ENCODE measurements around the gene MTERF4.
"Not testable (repeated sequence)": the region's sequence is repeated elsewhere in the genome, so short reads cannot be mapped to it uniquely, and the experiment has no call there.

Gene MTERF4

DNA sequence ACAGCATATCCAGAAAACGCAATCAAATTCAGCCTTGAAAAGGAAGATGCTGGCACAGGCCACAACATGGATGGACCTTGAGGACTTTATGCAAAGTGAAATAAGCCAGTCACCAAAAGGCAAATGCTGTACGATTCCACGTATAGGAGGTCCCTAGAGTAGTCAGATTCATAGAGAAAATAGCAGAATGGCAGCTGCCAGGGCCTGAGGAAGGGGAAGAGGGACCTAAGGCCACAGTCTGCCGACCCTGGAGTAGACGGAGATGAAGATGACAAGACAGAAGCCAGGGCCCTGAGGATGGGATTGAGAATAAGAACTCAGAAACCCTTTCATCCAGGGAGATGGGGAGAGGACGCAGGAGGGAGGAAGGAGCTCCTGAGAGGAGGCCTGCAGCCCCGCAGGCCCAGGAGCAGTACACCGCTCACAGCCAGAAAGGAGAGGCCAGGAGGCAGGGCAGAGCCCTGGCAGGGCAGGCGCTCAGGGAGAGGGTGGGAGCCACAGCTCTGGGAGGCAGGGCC lies 8.1 kb upstream of the MTERF4 start:
- no peak for DNase-seq

DNA sequence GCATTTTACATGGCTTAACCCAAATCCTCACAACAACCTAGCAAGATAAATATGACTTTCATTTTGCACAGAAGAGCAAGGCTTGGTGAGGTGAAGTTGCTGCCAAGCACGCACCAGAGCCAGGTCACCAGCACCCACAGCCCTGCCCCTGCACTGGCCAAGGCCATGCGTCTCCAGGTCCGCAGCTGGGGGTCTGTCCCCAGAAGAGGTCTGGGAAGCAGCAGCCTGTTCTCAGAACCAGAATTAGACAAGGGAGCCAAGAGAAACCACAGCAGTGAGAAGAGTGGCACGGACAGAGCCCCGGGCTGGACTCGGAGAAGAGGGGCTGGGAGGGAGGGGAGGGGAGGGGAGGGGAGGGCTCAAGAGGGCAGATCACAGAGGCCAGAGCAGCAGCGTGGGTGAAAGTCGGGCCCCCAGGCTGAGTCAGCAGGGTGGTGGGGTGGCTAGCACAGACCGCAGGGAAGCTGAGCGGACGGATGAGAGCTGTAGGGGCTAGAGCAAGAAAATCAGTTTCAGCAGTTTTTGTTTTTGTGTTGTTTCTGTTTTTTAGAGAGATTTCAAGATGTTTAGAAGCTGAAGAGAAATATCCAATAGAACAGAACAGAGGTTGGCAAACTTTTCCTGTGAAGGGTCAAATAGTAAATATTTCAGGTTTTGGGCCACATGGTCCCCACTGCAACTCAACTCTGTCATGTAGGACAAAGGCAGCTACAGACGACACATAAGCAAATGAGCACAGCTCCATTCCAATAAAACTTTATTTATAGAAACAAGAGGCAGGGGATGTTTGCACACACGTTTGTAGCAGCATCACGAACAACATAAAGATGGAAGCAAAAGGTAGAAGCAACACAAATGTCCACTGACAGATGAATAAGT lies 7.4 kb upstream of the MTERF4 start:
- no peak for DNase-seq

DNA sequence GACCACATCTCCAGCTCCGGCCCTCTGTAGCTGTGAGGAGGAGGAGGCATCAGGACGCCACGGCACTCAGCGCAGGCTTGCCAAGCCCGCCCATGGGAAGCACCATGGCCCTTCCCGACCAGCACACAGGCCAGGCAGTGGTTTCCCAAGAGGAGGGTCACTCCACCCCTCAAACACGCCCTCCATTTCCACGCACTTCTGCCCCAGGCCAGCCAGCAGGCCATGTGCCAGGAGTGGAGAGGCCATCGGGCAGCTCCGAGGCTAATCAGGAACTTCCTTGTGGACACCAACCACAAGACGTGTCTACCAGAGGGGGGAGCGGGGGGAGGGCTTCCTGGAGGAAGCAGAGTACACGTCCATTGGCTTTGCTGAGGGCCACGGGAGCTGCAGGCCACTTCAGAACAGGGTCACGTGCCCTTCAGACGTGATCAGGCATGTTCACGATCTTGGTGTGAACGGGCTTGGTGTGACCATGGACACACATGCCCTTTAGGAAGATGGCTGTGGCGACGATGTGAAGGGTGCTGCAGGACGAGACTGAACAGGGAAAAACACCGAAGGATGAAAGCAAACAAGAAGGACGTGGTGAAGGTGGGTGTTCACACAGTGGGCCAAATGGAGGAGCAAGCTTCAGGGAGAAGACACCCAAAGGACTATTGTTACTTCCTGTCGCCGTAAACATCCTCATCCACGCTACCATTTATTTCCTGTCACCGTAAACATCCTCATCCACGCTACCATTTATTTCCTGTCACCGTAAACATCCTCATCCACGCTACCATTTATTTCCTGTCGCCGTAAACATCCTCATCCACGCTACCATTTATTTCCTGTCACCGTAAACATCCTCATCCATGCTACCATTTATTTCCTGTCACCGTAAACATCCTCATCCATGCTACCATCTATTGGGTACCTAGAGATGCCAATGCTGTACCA lies 6.5 kb upstream of the MTERF4 start:
- DNase-seq, result no peak

DNA sequence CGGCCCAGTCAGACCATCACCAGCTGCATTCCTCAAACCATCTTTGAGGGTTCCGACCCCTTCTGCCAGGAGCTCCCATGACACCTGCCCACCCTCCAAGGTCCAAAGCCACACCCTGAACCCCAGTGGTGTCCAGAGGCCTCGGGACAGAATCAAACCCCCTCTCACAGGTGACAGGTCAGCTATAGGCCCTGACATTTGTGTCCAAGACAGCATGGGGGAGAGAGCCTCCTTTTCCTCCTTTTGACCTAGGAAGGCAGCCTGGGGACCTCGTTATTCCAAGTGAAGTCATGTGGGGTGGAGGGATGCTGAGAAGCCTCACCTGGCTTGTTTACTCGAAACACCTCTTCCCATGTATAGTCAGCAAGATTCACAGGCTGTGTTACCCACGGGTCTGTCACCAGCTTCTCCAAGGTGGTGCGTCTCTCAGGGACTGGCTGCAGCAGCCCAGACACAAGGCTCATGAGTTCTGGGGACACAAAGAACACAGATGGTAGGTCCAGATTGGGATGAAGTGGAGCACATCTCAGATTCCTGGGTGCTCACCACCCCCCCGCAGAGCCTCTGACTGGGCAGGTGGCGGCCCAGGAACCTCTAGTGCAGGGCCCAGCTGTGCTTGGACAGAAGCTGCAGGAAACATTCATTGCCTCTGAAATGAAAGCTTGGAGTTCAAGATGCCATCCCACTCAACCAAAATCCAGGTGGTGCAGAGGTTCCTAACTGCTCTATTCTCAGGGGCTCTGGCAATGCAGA lies 5.1 kb upstream of the MTERF4 start:
- DNase-seq, result no peak

DNA sequence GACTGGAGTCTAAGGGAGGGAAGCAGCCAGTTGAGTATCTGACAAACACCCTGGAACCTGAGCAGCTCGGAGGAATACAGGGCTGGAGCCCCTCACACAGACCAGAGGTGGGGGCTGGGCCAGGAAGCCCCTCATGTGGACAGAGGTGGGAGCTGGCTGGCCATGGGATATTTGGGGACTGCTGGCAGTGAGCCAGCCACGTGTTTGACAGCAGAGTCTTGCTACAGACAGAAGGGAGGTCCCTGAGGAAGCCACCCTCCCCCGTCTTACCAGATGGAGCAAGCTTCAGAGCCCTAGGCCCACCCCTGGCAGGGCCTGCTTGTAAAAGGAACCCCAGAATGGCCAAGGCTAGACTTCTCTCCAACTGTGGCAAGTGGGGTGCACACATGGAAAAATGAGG lies 3.6 kb upstream of the MTERF4 start:
- no peak for DNase-seq

DNA sequence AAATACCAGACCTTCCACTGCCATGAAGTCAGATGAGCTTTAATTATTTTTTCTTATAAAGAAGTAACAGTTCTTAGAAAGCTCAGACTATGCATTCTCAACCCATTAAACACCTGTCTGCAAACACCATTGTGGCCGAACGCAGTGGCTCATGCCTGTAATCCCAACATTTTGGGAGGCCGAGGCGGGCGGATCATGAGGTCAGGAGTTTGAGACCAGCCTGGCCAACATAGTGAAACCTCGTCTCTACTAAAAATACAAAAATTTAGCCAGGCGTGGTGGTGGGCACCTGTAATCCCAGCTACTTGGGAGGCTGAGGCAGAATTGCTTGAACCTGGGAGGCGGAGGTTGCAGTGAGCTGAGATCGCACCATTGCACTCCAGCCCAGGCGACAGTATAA lies 2.5 kb upstream of the MTERF4 start:
- DNase-seq, result not testable (repeated sequence)

DNA sequence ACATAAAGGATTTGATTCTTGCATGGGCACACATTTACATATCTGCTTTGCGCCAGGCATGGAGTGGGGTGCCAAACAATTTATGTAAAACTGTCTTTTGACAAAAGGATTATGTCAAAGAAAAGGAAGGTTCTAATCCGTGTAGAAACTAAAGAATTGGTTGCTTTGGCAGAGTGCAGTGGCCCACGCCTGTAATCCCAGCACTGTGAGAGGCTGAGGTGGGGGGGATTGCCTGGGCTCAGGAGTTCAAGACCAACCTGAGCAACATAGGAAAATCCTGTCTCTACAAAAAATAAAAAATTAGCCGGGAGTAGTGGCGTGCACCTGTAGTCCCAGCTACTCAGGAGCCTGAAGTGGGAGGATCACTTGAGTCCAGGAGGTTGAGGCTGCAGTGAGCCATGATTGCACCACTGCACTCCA lies 1.1 kb upstream of the MTERF4 start:
- DNase-seq, result no peak

DNA sequence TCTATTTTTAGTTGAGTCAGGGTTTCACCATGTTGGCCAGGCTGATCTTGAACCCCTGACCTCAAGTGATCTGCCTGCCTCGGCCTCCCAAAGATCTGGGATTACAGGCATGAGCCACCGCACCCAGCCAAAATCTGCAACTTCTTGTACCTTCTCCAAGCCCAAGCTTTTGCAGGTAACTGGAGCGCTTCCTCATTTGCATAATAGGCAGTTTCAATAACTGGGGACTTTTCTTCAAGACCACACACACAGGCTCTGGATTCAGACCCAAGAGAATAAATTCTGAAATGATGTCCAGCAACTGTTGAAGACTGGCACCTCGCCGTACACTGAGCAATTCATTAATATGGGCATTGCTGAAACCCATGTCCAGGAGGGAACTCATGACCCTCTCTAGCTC lies 2.8 kb downstream of the MTERF4 start:
- no peak for DNase-seq

DNA sequence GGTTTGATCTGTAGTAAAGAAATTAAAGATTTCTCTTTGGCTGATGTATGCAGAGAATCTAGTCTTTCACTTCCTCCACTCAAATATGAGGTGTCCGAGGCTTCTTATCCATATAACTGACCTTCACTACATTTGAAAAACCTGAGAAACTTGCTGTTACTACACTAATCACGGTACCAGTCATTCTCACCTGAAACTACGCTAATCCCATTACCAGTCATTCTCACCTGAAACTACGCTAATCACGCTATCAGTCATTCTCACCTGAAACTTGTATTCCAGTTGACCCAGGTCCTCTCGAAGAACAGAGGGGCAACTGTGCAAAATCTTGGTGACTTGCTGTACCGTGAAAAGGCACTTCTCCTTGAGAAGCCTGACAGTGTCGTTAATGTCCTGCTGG lies 5.1 kb downstream of the MTERF4 start:
- DNase-seq, result no peak

DNA sequence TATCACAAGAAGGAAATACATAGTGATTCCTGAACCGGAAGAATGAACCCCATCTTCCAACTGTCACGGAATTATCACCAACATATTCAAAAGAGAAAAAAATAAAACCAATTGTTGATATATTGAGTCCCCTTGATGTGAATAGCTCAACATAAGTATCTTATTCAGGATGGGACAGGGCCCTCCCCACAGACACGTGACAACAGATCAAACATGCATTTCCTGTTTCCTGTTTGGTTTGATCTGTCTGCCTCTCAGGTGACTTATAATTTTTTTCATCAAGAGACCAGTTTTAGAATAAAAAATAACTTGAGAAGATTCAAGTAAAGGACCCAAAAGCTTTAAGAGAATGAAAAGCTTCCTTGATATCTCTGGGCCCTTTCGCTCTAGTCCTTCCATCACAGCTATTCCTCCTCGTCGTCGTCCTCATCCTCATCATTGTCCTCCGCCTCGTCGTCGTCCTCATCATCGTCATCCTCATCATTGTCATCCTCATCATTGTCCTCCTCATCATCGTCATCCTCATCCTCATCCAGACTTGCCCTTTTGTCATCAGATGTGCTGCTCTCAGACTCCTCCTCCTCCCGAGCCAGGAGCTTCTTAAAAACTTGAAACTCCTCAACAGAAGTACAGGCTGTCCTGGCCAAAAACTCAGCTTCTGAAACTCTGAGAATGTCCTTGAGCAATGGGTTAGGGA lies 6.3 kb downstream of the MTERF4 start:
- DNase-seq, result no peak

DNA sequence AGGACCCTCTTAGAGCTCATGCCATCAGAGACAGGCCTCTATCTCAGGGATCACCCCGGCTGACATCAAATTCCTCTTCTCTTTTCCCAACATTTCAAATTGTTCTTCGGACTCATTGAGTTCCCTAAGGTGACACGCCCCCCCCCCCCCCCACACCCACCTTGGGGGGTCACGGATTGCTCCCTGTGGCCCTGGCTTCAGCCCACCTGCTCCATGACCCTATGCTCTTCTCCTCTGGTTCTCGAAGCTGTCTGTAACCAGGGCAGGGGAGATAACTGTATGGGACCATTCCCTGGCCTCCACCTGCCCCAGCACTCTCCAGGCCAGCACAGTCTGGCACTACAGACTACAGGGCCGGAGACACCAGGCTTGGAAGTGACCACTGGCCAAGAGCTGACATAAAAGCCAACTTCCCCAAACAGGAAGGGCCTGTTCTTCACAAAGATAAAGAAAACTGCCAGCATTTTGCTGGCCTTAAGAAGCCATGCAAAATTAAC lies 7.1 kb downstream of the MTERF4 start:
- no peak for DNase-seq

DNA sequence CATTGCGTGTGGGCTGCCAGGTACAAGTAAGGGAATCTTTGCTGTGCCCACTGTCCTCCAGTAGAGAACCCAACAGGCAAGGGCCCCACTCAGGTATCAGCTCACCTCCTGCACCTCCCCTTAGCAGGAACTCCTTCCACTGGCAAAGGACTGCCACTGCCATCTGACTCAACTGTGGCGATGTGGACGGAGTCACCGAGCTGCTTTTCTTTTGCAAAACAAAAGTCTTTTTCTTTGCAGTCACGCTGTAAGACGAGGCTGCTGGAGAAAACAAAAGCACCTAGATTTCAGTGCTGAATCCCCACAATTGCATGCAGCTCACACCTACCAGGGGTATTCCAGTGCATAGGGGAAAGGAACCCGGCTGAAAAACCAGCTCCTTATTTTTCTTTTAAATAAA lies 7.9 kb downstream of the MTERF4 start:
- DNase-seq, result no peak

DNA sequence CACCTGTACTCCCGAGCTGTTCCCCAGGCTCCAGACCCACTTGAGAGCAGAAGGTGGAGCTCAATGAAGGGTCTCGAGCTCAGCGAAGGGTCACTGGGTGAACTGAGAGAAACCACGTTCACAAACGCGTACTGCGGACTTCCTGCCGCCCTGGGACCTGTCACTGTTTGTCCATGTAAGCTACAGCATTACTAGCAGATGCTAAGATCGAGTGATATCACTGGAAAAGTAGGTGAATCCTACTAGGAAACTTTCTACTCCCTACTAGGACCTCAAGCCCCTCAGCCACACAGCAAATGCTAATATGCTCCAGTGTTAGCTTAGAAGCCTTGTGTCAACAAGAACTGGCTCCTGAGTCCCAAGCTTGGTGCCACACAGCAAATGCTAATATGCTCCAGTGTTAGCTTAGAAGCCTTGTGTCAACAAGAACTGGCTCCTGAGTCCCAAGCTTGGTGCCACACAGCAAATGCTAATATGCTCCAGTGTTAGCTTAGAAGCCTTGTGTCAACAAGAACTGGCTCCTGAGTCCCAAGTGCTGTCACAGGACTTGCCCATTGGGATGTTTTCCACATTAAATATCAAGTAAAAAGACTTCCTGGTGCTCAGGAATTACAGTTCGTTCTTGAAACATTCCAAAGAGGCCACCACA lies 8.8 kb downstream of the MTERF4 start:
- DNase-seq, result not testable (repeated sequence)

DNA sequence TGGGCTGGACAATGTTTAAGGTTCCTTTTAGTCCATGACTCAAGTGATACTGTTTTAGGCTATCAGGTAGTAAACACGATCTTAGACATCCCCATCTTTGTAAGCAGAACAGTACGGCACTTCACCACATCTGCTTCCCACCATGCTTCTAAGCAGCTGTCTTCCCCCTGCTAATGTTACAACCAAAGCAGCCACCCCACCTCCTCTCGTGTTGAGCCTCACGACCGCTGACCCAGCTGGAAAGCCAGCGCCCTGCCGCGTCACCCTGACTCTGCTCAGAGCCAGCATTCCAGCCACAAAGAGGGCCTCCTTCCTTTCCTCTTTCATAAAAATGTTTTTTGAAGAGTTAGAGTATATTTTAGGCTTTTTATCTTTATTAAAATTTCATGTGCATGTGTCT lies 9.4 kb downstream of the MTERF4 start:
- DNase-seq, result no peak

DNA sequence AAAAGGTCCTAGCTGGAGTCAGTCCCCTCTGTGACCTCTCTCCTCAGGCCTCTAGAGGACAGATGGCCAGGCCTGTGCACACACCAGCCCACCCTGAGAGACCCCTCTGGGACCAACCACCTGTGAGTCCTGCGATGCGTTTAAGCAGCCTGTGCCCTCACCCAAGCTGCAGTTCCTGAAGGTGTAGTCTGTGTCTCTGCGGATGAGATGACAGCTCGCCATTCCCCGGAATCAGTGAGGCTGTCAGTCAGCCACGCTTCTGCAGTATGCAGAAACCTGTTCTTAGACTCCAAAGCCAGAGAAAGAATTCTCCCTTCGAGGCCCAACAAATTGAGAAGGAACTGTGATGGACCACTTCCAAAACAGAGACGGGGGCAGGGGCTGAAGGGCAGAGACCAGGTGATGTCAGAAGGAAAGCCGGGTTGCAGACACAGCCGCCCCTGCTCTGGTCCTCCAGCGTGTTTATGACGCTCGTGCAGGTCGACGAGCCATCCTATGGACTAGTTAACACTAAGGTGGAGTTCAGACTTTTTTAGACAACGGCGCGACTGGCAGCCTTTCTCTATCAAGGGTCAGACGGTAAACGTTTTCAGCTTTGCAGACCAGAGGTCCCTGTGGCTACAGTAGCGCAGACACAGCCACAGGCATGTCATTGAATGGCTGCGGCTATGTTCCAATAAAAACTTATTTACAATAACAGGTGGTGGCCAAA lies 10.2 kb downstream of the MTERF4 start:
- no peak for DNase-seq

DNA sequence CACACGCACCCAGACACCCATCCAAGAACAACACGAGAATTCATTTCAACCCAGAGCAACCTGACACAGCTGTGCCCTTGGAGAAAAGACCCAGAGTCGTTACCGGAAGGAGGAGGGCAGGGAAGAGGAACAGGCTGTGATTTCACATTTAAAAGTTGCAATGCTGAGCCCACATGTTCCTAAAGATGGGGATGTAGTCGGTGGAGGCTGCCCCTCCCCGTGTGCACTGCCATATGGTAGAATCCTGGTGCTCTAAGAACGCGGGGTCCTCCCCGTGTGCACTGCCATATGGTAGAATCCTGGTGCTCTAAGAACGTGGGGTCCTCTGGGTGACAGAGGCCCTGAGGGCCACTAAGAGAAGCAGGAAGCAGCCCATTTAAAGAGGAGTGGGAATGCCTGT lies 10.9 kb downstream of the MTERF4 start:
- DNase-seq, result no peak

DNA sequence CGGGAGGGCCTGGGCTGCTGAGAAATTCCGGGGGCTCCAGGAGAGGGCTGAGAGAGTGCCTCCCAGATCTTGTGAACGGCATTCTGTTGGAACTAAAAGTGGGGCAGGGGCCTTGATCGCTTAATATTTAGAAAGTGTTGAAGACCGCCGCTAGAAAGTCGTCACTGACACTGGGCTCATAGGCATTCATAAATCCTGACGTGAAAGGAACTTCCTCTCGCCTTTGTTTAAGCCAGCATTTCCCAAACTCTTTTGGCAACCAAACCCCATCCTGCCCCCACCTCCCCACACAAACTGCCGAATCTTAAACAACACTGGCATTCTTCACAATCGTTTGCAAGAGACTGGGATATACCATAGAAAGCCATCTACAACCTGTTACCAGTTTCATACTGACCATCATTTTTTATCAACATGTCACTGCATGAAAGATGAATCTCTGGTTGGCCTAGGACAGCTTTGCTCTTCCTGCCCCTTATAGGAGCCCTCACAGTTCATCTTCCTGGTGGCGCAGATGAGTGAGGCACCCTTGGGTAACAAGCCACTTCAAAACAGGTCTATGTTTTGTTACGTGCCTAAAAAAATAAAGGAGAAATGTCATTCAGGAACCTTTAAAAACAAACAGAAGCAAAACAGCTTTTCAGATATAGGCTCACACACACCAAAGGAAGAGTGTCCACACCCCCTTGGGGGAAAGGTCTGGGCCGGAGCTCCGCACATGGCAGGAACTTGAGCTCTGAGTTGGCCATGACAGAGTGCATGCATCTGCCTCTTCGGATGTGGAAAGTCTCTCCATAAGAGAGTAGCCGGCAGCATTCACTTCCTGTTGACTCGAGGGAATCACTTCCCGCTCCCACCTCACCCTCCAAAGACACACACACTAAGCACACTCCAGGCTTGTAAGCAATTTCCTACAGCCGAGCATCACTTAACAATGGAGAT lies 13.0 kb downstream of the MTERF4 start:
- no peak for DNase-seq

DNA sequence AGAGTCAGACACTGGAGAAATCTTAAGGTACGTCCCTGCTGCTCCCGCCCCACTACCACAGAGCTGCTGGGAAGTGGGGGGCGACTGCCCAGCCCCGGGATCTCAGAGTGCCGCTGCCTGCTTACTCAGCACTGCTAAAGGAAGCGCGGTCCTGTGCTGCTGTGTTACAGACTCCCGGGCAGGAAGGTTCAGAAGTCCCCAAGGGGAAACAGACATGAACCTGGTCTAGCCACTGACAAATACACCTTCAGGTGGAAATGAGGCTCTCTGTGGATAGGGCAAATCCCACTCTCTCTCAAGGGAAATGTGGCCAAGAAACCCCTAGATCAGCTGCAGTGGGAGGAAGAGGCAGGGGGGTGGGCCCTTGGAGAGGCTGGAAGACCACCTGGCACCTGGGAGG lies 13.7 kb downstream of the MTERF4 start:
- DNase-seq, result no peak

DNA sequence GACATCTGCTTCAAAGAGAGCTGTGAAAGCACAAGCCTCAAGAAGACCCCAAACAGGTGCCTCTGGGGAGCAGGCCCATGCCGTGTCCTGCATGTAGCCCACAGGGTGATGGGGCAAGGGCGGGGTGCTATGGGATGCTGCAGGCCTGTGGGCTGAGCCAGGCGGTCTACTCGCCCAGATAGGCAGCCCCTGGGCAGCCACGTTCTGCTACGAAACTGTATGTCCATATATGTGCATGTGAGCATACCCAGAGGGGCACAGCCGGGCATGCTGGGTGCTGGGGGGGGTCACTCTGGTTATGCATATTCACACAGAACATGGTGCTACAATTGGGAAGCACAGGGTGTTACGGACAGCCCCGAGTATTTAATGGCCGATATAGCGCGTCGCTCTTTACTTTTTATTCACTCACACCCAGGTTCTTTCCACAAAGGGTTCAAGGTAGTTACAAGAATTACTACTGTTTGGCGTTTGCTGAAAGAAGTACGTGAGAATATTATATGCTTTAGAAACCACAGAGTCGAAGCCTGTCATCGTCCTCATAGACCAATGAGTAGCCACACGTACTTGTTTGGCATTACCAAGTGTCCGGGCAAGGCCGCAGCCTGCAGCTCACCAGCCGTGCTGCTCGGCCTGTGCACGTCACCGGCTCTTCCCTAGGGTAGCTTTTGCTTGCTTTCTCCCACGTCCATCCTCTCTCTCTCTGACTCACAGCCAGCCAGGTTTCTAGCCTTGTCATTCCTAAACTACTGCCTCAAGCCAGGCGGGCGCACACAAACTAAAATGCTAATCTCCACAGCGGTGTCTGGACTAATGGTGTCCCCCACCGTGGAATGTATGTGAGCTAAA lies 14.4 kb downstream of the MTERF4 start:
- DNase-seq, result no peak
